ENCODE measurements around the gene STK17B.
A peak's percentile ranks its signal among the peaks of the same experiment; 100 is the strongest.

Gene STK17B

DNA sequence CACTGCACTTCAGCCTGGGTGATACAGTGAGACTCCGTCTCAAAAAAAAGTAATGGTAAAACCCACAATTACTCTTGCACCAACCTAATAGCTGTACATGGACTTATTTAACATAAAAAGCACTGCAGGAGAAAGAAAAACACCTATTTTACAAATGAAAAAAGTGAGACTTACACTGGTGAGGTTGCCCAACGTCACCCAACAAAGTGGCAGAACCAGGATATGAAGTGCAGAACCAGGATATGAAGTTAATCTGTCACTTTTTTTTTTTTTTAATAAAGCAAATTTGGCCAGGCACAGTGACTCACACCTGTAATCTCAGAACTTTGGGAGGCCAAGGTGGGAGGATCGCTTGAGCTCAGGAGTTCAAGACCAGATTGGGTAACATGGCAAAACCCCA, 13.5 kb upstream of the STK17B start:
- H3K9ac ChIP-seq (ENCODE audit: low read depth, low read length) = peak overlapping the region; percentile 46
- no peaks in the 10 kb centered on the region for H3K36me3 ChIP-seq (ENCODE audit: insufficient read depth, low read length)
- H3K4me2 ChIP-seq (ENCODE audit: insufficient read depth, low read length) = no peak overlapping the region; the same call in 1 of the 2 replicates
- DNase-seq = no peak
- H3K79me2 ChIP-seq (ENCODE audit: insufficient read depth, low read length) = peaks cover 9% of the 10 kb centered on the region
- H2AFZ ChIP-seq (ENCODE audit: low read depth, low read length) = no peak overlapping the region
- H3K9me3 ChIP-seq (ENCODE audit: insufficient read depth, low read length, severe bottlenecking) = no peaks in the 10 kb centered on the region
- TF ChIP-seq, protein P1, sequence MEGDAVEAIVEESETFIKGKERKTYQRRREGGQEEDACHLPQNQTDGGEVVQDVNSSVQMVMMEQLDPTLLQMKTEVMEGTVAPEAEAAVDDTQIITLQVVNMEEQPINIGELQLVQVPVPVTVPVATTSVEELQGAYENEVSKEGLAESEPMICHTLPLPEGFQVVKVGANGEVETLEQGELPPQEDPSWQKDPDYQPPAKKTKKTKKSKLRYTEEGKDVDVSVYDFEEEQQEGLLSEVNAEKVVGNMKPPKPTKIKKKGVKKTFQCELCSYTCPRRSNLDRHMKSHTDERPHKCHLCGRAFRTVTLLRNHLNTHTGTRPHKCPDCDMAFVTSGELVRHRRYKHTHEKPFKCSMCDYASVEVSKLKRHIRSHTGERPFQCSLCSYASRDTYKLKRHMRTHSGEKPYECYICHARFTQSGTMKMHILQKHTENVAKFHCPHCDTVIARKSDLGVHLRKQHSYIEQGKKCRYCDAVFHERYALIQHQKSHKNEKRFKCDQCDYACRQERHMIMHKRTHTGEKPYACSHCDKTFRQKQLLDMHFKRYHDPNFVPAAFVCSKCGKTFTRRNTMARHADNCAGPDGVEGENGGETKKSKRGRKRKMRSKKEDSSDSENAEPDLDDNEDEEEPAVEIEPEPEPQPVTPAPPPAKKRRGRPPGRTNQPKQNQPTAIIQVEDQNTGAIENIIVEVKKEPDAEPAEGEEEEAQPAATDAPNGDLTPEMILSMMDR (IDR thresholded peaks at IDR 0.05; ENCODE audit: borderline replicate concordance, extremely low read depth, low read length, poor library complexity, severe bottlenecking) = no peak
- TF ChIP-seq EZH2 (IDR thresholded peaks at IDR 0.05; ENCODE audit: borderline replicate concordance, low read depth, low read length, severe bottlenecking) = no peak
- H3K27me3 ChIP-seq (ENCODE audit: insufficient read depth, low read length, poor library complexity) = no peaks in the 10 kb centered on the region
- peak overlapping the region; percentile 92 for H3K27ac ChIP-seq (ENCODE audit: low read length)
- no peaks in the 10 kb centered on the region for H4K20me1 ChIP-seq (ENCODE audit: insufficient read depth, low read length)
- no peak for ATAC-seq (ENCODE audit: insufficient read depth, low read depth)
- peaks cover 61% of the 10 kb centered on the region for H3K4me1 ChIP-seq (ENCODE audit: insufficient read depth, low read length)
- H3K4me3 ChIP-seq (ENCODE audit: low read depth in 1 of 2, low read length in 2 of 2) = no peak overlapping the region

DNA sequence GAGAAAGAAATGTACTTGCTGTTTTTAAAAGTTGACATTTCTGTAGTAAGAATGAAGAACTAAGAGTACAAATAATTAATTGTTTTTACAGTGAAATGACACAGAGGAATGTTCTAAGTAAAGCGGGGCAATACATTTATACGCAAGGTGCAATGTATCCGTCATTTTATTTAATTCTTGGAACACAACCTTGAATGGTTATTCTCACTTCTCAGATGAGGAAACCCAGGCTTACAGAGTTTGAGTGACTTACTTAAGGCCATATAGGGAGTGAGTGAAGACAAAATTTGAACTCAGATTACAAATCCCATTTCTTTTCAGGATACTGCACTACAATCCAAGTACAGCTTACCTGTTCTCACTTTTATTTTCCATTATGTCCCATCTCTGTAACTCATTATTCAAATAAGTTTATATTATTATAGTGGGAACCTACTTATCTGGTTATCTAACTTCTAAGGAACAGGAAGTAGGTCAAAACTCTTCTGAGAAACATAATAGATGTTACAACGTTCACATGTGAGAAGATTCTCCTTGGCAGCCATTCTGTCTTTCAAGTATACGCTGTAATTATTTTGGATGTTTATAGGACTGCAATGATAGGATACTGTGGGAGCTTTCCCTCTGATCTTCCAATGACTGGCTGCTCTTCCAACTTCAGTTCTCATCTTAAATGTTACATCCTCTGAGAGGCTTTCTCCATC, 12.3 kb upstream of the STK17B start:
- H3K4me3 ChIP-seq (ENCODE audit: low read depth in 1 of 2, low read length in 2 of 2) = peak overlapping the region in 1 of 2 experiments; percentile 17; a peak in 1 of 4 replicates
- peaks cover 11% of the 10 kb centered on the region for H3K79me2 ChIP-seq (ENCODE audit: insufficient read depth, low read length)
- peak; percentile 33 for DNase-seq
- no peaks in the 10 kb centered on the region for H3K27me3 ChIP-seq (ENCODE audit: insufficient read depth, low read length, poor library complexity)
- no peaks in the 10 kb centered on the region for H4K20me1 ChIP-seq (ENCODE audit: insufficient read depth, low read length)
- no peaks in the 10 kb centered on the region for H3K36me3 ChIP-seq (ENCODE audit: insufficient read depth, low read length)
- no peak for TF ChIP-seq EZH2 (IDR thresholded peaks at IDR 0.05; ENCODE audit: borderline replicate concordance, low read depth, low read length, severe bottlenecking)
- TF ChIP-seq, protein P1 (IDR thresholded peaks at IDR 0.05; ENCODE audit: borderline replicate concordance, extremely low read depth, low read length, poor library complexity, severe bottlenecking) = no peak
- peak overlapping the region; percentile 92 for H3K27ac ChIP-seq (ENCODE audit: low read length)
- H3K9me3 ChIP-seq (ENCODE audit: insufficient read depth, low read length, severe bottlenecking) = no peaks in the 10 kb centered on the region
- H3K9ac ChIP-seq (ENCODE audit: low read depth, low read length) = peak overlapping the region; percentile 46
- H3K4me2 ChIP-seq (ENCODE audit: insufficient read depth, low read length) = peak overlapping the region; percentile 52
- ATAC-seq (ENCODE audit: insufficient read depth, low read depth) = peak; percentile 75
- peaks cover 71% of the 10 kb centered on the region for H3K4me1 ChIP-seq (ENCODE audit: insufficient read depth, low read length)
- H2AFZ ChIP-seq (ENCODE audit: low read depth, low read length) = peak overlapping the region; percentile 63

DNA sequence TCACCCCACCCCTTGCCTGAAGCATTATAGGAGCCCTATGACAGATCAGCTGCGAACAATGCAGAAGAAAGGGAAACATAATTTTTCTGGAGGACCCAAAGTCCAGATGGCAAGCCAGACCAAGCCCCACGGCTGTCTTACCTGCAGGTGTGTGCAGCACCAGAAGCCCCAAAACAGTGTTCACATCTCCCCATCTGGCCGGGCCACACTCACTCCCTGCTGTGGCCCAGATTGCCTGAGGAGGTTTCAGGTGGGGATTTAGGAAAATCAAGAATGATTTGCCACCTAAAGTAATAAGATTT, 11.7 kb upstream of the STK17B start:
- peak overlapping the region; percentile 46 for H3K9ac ChIP-seq (ENCODE audit: low read depth, low read length)
- peak; percentile 73 for DNase-seq
- ATAC-seq (ENCODE audit: insufficient read depth, low read depth) = peak; percentile 64
- H3K9me3 ChIP-seq (ENCODE audit: insufficient read depth, low read length, severe bottlenecking) = no peaks in the 10 kb centered on the region
- no peaks in the 10 kb centered on the region for H3K36me3 ChIP-seq (ENCODE audit: insufficient read depth, low read length)
- peak overlapping the region in 1 of 2 experiments; percentile 18; a peak in 1 of 4 replicates for H3K4me3 ChIP-seq (ENCODE audit: low read depth in 1 of 2, low read length in 2 of 2)
- H3K4me2 ChIP-seq (ENCODE audit: insufficient read depth, low read length) = peak overlapping the region; percentile 52
- H2AFZ ChIP-seq (ENCODE audit: low read depth, low read length) = peak overlapping the region; percentile 40
- TF ChIP-seq, protein P1 (IDR thresholded peaks at IDR 0.05; ENCODE audit: borderline replicate concordance, extremely low read depth, low read length, poor library complexity, severe bottlenecking) = no peak
- no peak for TF ChIP-seq EZH2 (IDR thresholded peaks at IDR 0.05; ENCODE audit: borderline replicate concordance, low read depth, low read length, severe bottlenecking)
- H3K4me1 ChIP-seq (ENCODE audit: insufficient read depth, low read length) = peaks cover 76% of the 10 kb centered on the region
- peak overlapping the region; percentile 92 for H3K27ac ChIP-seq (ENCODE audit: low read length)
- H4K20me1 ChIP-seq (ENCODE audit: insufficient read depth, low read length) = no peaks in the 10 kb centered on the region
- H3K79me2 ChIP-seq (ENCODE audit: insufficient read depth, low read length) = peaks cover 11% of the 10 kb centered on the region
- no peaks in the 10 kb centered on the region for H3K27me3 ChIP-seq (ENCODE audit: insufficient read depth, low read length, poor library complexity)
